WTC11 (cell line): Measurements from ENCODE around the gene WDR5B.

Experiments
- CBFB ChIP-seq: sonication (generic); formaldehyde crosslinking; IDR thresholded peaks from 2 replicates; pipeline ENCODE4 v1.8.1; 2022; ENCODE audit warnings: mild to moderate bottlenecking, low read depth, missing genetic modification reagents
- ELF4 ChIP-seq: sonication (generic); formaldehyde crosslinking; IDR thresholded peaks from 2 replicates; pipeline ENCODE4 v1.8.1; 2022; ENCODE audit warnings: low read depth, mild to moderate bottlenecking, moderate library complexity, missing genetic modification reagents
- ESRRA ChIP-seq: sonication (generic); formaldehyde crosslinking; IDR thresholded peaks from 2 replicates; pipeline ENCODE4 v1.8.1; 2022; ENCODE audit warnings: mild to moderate bottlenecking, missing genetic modification reagents, borderline replicate concordance
- TCF7 ChIP-seq: sonication (generic); formaldehyde crosslinking; IDR thresholded peaks from 2 replicates; pipeline ENCODE4 v1.8.0; 2022; ENCODE audit warnings: mild to moderate bottlenecking, low read depth, missing genetic modification reagents, moderate library complexity
- TEAD4 ChIP-seq: sonication (generic); formaldehyde crosslinking; IDR thresholded peaks from 2 replicates; pipeline ENCODE4 v1.8.0; 2022; ENCODE audit warnings: mild to moderate bottlenecking, missing genetic modification reagents
- ZBTB21 ChIP-seq: sonication (generic); formaldehyde crosslinking; IDR thresholded peaks from 2 replicates; pipeline ENCODE4 v1.8.1; 2023; ENCODE audit warnings: mild to moderate bottlenecking, missing genetic modification reagents, borderline replicate concordance
- TF ChIP-seq, protein P1 (sequence below): fragments of 200-600 bp; IDR thresholded peaks from 2 replicates; pipeline ENCODE4 v1.8.0; 2022; ENCODE audit warnings: antibody characterized with exemption
- TF ChIP-seq, protein P2 (sequence below): sonication (generic); formaldehyde crosslinking; IDR thresholded peaks from 2 replicates; pipeline ENCODE4 v1.8.0; 2023; ENCODE audit warnings: mild to moderate bottlenecking, missing genetic modification reagents
- TF ChIP-seq, protein P3 (sequence below): sonication (generic); formaldehyde crosslinking; IDR thresholded peaks from 2 replicates; pipeline ENCODE4 v1.8.1; 2023; ENCODE audit warnings: mild to moderate bottlenecking, missing genetic modification reagents, borderline replicate concordance
- TF ChIP-seq, protein P4 (sequence below): sonication (generic); formaldehyde crosslinking; IDR thresholded peaks from 2 replicates; pipeline ENCODE4 v1.8.0; 2022; ENCODE audit warnings: mild to moderate bottlenecking, missing genetic modification reagents

DNA sequence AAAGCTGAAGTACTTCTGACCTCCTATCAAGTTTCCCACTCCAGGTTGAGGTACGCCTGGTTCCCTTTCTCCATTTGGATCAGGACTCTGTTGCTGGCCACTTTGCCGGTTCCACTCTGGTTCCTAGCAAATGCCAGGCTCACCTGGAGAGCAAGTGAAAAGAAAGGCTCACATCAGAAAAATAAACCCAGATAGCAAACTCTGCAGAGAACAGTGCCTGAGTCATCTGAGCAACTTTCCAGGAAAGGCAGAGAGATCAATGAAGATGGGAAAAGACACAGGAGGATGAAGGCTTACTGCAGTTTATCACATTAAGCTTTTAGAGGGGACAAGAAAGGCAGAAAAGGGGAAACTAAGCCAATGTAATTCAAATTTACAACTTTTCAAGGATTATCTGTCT, 41.8 kb upstream of the WDR5B start:
- TF ChIP-seq, protein P1, sequence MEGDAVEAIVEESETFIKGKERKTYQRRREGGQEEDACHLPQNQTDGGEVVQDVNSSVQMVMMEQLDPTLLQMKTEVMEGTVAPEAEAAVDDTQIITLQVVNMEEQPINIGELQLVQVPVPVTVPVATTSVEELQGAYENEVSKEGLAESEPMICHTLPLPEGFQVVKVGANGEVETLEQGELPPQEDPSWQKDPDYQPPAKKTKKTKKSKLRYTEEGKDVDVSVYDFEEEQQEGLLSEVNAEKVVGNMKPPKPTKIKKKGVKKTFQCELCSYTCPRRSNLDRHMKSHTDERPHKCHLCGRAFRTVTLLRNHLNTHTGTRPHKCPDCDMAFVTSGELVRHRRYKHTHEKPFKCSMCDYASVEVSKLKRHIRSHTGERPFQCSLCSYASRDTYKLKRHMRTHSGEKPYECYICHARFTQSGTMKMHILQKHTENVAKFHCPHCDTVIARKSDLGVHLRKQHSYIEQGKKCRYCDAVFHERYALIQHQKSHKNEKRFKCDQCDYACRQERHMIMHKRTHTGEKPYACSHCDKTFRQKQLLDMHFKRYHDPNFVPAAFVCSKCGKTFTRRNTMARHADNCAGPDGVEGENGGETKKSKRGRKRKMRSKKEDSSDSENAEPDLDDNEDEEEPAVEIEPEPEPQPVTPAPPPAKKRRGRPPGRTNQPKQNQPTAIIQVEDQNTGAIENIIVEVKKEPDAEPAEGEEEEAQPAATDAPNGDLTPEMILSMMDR, result no peak
- TF ChIP-seq ELF4 (no peak), ESRRA (CRISPR knock-in tag) (no peak), TEAD4 (CRISPR knock-in tag) (no peak), ZBTB21 (CRISPR knock-in tag) (no peak), TCF7 (CRISPR knock-in tag) (no peak), CBFB (CRISPR knock-in tag) (no peak)
- TF ChIP-seq, protein P2, sequence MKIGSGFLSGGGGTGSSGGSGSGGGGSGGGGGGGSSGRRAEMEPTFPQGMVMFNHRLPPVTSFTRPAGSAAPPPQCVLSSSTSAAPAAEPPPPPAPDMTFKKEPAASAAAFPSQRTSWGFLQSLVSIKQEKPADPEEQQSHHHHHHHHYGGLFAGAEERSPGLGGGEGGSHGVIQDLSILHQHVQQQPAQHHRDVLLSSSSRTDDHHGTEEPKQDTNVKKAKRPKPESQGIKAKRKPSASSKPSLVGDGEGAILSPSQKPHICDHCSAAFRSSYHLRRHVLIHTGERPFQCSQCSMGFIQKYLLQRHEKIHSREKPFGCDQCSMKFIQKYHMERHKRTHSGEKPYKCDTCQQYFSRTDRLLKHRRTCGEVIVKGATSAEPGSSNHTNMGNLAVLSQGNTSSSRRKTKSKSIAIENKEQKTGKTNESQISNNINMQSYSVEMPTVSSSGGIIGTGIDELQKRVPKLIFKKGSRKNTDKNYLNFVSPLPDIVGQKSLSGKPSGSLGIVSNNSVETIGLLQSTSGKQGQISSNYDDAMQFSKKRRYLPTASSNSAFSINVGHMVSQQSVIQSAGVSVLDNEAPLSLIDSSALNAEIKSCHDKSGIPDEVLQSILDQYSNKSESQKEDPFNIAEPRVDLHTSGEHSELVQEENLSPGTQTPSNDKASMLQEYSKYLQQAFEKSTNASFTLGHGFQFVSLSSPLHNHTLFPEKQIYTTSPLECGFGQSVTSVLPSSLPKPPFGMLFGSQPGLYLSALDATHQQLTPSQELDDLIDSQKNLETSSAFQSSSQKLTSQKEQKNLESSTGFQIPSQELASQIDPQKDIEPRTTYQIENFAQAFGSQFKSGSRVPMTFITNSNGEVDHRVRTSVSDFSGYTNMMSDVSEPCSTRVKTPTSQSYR (CRISPR knock-in tag), result no peak
- TF ChIP-seq, protein P3, sequence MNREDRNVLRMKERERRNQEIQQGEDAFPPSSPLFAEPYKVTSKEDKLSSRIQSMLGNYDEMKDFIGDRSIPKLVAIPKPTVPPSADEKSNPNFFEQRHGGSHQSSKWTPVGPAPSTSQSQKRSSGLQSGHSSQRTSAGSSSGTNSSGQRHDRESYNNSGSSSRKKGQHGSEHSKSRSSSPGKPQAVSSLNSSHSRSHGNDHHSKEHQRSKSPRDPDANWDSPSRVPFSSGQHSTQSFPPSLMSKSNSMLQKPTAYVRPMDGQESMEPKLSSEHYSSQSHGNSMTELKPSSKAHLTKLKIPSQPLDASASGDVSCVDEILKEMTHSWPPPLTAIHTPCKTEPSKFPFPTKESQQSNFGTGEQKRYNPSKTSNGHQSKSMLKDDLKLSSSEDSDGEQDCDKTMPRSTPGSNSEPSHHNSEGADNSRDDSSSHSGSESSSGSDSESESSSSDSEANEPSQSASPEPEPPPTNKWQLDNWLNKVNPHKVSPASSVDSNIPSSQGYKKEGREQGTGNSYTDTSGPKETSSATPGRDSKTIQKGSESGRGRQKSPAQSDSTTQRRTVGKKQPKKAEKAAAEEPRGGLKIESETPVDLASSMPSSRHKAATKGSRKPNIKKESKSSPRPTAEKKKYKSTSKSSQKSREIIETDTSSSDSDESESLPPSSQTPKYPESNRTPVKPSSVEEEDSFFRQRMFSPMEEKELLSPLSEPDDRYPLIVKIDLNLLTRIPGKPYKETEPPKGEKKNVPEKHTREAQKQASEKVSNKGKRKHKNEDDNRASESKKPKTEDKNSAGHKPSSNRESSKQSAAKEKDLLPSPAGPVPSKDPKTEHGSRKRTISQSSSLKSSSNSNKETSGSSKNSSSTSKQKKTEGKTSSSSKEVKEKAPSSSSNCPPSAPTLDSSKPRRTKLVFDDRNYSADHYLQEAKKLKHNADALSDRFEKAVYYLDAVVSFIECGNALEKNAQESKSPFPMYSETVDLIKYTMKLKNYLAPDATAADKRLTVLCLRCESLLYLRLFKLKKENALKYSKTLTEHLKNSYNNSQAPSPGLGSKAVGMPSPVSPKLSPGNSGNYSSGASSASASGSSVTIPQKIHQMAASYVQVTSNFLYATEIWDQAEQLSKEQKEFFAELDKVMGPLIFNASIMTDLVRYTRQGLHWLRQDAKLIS (CRISPR knock-in tag), result no peak
- TF ChIP-seq, protein P4, sequence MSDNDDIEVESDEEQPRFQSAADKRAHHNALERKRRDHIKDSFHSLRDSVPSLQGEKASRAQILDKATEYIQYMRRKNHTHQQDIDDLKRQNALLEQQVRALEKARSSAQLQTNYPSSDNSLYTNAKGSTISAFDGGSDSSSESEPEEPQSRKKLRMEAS (CRISPR knock-in tag), result no peak
